NCI-H1105 (cell line): ENCODE measurements around the gene A1BG.
A peak's percentile ranks its signal among the peaks of the same experiment; 100 is the strongest.
"Not testable (repeated sequence)": the region's sequence is repeated elsewhere in the genome, so short reads cannot be mapped to it uniquely, and the experiment has no call there.

Source experiments
- DNase-seq: peaks from one replicate; lab custom pipeline; 2025; lab: John Stamatoyannopoulos, UW

The A1BG gene

DNA sequence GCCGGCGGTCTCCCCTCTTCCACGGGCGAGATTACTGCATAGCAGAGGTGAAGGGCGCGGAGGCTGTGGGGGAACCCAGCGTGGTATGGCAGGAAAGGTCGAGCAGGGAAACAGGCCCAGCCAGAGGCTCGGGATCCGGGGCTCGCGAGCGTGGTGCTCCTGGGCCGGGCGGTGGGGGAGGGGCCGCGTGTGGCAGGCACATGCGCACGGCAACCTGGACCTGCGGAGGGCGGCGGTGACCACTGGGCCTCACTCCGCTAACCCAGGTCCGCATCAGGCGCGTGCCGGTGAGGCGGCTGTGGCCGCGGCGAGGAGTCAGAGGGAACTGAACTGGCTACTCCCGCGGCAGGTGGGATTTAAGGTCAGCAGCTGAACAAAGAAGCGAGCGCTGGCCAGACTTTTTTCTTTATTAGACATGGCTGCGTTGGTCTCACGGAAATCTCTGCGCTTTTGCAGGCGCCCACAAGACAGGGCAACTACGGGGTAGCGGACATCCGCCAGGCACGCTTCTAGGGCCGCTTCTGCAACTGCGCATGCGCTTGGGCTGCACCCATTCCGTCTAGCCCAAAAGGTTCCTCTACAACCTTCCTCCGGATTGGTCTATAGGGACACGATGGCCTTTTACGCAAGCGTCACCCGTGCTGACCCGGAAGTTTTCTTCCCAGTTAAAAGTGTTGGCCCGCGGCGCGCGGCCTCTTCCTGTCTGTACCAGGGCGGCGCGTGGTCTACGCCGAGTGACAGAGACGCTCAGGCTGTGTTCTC lies 33.5 kb upstream of the A1BG start, which contains the start of gene RPS5:
RPS5 (plus strand) TSS at position 694 of the 762 bp plus-strand sequence. CDS start 869 bp downstream, outside the sequence.
- peak; percentile 93 for DNase-seq

DNA sequence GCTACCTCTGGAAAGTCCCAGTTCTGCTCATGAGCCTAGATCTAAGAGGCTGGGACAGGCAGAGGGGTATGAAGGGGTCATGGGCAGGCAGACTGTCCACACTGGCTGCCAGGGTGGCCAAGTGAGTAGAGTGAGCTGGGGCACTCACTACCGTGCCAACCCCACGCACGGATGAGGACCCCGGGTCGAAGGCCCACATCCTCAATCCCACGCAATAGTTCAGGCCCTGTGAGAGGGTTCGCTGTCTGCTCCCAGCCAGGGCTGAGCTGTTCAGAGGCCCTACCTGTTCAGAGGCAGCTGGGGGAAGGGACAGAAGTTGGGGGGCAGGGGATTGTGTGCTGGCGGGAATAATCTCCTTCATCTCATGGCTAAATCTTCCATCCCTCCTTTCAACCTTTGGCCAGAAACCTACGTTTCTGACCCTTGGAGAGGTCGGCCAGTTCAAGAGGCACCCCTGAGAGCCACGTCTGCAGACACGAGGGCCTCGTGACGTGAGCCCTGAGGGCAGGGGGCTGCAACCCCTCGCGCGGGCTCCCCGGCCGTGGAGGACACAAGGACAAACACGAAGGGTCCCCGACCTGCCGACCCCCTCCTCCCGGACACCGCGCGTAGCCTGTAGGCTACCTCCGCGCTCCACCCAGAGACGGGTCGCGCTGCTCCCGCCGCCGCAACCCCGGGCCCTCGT lies 32.7 kb upstream of the A1BG start:
- DNase-seq, result no peak

DNA sequence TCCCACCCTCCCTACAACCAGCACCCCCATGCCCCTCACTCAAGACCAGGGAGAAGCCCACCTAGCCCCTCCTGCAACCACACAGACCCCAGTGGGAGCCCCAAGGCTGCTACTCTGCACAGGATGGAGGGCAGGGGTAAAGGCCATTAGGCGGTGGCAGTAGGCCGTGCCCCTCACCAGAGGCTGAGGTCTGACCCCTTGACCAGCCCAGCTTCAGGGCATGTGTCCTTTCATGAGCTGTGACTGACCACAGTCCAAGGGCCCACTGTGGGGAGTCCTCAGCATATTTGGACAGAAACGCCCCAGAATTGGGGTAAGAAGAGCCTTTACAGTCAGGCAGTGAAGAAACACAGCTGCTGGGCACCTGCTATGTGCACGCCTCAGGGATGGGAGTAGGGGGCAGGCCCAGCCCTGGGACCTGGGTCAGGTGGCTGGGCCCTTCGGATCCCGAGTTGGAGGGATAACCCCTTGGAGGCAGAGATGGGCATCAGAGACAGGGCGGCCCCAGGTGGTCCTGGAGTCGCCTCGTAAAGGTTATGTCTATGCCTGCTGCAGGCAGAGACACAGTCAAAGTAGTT lies 32.1 kb upstream of the A1BG start:
- no peak for DNase-seq

DNA sequence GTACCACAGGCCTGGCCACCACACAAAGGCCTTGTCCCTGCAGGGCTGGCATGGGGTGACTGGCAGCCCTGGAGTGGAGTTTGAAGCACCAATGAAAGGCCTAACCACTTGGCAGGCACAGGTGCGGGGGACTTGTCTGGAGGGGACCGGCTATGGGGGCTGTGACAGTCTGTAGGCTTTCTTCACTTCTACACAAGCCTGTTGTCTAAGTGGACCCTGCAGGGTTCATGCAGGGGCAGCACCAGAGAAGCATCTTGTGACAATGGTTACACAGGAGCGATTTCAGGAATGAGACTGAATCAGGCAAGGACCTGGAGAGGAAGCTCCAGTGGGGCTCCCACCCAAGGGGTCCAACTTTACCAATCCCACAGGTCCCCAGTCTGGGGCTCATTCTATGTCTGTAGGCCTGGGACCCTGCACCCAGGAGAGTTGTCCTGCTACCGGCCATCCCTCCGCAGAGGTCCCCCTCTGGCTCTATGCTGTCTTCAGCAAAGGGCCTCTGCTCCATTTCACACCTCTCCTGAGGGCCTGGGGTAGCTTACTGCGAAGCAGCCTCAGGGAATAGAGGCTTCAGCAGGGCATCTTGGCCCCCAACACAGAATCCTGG lies 29.8 kb upstream of the A1BG start:
- no peak for DNase-seq

DNA sequence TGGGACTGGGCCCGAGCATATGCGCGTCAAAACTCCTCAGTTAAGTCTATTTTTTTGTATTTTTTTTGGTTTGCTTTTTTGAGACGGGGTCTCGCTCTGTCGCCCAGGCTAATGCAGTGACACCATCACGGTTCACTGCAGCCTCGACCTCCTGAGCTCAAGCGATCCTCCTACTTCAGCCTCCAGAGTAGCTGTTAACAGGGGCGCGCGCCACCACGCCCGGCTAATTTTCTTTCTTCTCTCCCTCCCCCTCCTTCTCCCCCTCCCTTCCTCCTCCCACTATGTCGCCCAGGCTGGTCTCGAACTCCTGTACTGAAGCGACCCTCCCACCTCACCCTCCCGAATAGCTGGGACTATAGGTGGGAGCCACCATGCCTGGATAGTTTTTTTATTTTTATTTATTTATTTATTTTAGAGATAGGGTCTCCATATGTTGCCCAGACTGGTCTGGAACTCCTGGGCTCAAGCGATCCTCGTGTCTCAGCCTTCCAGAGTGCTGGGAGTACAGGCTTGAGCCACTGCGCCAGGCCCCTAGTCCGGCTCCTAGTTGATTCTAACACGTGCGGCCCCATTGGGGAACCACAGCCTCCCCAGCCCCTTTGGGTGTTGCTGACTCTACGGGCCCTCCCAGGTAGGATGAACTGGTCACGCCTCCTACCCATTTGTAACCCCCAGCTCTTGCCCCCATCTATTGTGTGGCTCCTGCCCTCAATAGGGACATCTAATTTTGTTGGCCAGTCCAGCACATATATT lies 28.3 kb upstream of the A1BG start:
- DNase-seq, result no peak

DNA sequence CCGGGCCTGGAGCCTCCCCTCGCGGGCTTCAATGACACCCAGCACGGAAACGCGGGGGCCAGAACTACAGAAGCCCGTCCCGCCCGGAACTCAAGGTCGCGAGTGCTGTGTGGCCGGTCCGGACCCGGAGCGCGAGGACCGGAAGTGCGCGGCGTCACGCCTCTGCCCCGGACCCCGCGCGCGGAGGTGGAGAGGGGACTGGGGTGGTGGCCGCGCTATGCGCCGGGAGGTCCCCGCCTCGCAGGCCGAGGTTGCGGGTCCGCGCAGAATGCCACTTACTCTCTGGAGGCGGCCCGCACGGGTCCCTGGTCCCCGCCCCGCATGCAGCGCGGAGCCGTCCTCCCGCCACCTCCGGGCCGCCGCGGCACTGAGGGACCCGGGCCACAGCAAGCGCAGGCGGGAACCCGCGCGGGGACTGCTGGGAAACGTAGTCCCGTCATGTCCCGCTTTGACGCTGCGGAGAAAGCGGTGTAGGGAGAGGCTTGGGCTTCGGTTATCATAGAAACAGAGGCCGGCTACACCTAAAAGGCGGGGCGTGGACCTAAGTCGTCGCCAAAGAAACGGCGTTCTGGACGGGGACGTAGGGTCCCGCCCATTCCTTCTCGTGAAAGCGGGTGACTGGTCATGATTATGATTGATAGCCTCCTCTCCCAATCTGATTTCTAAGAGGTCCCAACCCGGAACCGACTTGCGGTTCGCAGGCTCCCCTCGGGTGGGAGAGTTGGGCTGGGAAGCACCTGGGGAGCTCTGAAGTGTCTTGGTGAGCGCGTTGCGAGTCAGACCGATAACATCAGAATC lies 27.6 kb upstream of the A1BG start, which contains the start of gene ZNF837:
ZNF837 (minus strand) TSS at position 369 of the 798 bp plus-strand sequence. CDS start 11,698 bp downstream, outside the sequence.
- DNase-seq, result peak; percentile 100

DNA sequence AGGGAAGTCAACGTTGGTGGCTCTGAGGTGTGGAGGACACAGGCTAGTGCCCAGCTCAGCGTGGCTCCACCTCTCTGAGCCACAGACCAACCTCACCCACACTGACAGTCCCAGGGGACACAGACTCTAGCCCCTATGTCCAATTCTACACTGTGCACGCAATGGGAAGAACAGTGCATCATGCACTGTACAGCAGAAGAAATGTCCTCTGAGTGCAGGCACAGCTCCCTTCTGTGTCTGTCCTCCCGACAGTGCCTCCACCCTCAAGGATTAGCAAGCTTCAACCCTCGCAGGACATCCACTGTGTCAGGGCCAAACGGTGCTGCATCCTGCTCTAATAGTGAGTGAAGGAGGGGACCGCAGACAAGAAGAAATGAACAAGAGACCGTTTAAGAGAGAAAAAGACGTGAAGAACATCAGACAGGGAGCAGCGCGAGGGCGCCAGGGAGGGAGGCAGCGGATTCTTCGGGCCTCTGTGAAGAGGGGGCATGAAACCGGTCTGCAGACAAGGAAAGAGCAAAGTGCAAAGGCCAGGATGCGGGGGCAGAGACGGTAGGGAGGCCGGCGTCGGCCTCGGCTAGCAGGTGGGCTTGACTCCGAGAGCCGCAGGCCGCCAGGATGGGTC lies 26.9 kb upstream of the A1BG start:
- DNase-seq, result no peak

DNA sequence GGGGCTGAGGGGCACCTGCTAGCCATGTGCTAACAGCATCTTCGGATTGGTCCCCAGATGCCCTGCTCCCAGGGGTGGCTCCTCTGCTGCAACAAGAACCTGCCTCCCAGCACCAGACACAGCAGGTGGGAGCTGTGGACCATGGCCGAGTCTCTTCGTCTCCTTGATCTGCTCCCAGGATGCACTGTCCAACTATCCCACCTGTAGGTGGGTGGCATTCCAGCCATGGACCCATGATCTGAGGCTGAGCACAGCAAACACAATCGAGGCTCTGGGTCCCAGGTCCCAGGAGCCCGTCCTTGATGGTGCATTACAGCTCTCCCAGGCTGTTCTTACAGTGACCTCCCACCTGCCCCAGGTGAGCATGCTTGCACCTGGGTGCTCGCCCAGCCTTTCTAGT lies 26.0 kb upstream of the A1BG start:
- no peak for DNase-seq

DNA sequence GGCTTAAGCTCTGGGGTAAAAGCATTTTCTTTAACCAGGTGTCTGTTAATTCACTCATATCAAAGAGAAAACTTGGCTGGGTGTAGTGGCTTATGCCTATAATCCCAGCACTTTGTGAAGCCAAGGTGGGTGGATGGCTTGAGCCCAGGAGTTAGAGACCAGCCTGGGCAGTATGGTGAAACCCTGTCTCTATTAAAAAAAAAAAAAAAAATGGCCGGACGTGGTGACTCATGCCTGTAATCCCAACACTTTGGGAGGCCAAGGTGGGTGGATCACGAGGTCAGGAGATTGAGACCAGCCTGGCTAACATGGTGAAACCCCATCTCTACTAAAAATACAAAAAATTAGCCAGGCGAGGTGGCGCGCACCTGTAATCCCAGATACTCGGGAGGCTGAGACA lies 23.4 kb upstream of the A1BG start:
- DNase-seq, result not testable (repeated sequence)

DNA sequence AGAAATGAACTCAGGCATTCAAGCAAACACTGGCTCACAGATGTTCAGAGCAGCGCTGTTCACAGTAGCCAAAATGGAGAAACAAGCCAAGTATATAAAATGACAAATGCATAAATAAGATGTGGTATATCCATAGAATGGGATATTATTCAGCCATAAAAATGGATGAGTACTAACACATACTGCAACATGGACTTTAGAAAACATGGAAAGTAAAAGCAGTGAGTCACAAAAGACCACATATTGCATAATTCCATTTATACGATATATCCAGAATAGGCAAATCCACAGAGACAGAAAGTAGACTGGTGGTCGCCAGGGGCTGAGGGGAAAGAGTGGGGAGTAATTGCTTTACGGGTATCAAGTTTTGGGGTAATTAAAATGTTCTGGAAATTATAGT lies 20.9 kb upstream of the A1BG start:
- DNase-seq, result no peak

DNA sequence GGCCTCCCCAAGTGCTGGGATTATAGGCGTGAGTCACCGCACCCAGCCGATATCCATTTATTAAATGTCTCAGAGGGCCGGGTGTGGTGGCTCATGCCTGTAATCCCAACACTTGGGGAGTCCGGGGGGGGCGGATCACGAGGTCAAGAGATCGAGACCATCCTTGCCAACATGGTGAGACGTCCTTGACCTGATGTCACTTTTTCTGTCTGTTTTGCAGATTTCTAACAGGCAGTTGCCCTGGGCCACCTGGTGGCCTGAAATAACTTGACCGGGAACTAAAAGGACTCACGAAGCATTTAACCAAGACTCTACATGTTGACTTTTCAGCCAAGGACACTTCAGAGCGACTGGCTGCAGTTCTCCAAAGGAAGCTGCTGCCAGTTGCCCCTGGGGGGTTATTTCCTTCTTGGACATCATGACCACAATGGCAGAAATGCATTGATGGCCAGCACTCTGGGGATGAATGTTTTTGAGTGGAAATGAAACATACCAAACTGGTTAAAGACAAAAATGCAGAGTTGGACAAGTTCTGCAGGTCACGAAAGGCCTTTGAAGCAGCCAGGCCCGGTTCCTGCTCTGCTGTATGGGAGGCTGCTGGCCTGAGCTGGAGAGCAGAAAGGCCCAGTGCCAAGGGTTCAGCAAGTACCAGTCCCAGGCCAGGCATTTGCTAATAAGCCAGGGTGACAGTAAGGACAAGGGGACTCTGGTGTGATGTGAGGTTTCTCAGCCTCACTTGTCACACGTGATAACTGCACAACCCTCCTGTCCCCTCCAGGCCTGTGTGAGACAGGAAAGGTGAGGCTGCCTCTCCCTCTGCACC lies 19.2 kb upstream of the A1BG start:
- DNase-seq, result no peak

DNA sequence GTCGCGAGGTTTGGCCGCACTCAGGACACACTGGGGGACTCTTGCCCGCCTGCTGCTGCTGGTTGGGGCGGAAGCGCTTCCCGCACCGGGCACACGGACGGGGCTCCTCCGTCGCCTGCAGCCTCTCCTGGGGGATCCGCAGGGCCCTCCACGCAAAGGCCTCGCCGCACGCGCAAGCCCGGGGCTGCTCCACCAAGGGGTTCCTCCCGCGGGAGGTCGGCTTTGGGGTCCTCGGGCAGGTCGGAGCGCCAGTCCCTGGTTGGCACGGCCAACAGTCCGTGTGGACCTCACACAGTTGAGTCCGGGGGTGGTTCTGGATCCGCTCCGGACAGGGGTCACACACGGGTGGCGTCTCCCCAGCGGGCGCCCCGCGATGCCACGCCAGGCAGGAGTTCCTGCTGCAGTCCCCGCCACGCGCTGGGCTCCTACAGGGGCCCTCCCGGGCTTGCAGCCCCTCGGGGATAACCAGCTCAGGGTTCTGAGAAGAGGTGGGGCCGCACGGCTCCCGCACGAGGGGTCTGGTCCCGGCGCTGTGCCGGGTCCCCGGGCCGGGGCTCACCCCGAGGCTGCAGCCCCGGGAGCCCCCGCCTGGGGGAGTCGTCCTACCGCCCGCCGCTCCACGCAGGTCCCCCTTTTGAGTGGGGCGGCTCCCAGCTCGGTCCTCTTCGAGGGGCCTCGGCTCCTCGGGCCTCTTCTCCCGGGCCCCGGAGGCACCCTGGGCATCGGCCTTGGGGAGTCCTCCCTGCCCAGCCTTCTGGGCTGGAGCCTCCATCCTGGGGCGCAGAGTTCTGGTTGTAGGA lies 15.5 kb upstream of the A1BG start:
- no peak for DNase-seq

DNA sequence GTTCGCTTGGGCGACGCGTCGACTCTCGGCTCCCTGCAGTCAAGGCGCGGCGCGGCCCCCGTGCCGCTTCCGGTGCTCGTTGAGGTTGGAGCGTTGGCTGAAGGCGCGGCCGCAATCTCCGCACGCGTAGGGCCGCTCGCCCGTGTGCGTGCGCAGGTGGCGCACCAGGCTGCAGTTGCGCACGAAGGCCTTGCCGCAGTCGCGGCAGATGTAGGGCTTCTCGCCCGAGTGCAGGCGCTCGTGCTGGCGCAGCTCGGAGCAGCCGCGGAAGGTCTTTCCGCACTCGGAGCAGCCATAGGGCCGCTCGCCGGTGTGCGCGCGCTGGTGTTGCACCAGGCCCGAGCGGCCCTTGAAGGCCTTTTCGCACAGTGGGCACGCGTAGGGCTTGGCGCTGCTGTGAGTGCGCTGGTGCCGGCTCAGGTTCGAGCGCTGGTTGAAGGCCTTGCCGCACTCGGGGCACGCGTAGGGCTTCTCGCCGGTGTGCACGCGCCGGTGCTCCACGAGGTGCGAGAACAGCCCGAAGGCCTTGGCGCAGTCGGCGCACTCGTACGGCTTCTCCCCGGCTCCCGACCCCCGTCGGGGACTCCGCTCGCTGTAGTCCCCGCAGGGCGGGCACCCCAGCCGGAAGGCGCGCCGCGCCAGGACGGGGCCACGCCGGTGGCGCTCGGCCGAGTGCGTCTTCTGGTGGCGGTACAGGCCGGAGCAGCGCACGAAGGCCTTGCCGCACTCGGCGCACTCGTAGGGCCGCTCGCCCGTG lies 14.6 kb upstream of the A1BG start:
- no peak for DNase-seq

DNA sequence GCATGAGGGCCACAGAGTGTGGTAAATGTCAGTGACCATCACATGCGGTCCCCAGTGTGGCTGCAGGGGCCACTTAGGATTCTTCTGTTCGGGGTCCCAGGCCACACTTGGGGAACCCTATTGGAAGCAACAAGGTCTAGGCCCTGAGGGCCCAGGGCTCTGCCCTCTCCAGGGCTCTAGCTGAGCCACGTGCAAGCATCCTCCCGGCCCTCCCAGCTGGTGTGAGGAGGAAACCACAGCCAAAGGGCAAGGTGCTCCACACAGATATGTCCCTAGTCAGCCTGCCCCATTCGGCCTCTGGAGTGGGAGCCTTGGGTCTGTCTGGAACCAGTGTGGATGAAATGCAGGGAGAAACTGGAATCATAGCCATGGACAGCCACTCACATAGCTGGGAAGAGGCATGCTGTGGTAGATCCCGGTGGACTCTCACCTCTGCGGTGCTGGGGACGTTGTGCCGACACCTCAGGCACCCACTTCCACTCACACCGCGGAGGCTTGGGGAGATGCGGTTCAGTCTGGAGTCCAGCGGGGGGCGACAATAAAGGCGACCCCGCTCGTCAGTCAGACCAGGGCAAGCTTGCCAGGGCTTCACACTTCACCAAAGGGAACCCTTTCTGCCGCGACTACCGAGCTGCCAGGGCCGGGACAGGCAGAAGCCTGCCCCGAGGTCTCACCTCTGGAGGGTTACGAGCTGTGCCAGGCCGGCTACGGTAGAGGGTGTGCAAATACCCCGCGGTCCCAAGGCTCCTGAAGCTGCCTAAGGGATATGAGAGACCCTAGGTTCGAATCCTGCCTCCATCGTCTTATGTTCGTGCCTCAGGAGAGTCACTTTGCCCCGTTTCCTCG lies 13.5 kb upstream of the A1BG start:
- DNase-seq, result no peak

DNA sequence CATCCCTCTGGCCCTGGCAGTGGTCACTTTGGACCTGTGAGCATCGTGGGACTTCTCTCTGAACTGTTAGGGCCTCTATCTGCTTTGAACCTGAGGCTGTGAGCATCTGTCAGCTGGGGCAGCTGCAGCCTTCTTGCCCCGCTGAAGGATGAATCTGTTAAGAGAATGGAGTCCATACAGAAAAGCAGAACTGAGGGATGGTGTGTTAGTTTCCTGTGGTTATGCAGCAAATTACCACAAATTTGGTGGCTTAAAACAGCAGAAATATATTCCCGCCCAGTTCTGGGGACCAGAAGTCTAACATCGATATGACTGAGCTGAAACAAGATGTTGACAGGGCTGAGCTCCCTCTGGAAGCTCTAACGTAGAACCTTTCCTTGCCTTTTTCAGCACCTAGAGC lies 10.9 kb upstream of the A1BG start:
- DNase-seq, result no peak

DNA sequence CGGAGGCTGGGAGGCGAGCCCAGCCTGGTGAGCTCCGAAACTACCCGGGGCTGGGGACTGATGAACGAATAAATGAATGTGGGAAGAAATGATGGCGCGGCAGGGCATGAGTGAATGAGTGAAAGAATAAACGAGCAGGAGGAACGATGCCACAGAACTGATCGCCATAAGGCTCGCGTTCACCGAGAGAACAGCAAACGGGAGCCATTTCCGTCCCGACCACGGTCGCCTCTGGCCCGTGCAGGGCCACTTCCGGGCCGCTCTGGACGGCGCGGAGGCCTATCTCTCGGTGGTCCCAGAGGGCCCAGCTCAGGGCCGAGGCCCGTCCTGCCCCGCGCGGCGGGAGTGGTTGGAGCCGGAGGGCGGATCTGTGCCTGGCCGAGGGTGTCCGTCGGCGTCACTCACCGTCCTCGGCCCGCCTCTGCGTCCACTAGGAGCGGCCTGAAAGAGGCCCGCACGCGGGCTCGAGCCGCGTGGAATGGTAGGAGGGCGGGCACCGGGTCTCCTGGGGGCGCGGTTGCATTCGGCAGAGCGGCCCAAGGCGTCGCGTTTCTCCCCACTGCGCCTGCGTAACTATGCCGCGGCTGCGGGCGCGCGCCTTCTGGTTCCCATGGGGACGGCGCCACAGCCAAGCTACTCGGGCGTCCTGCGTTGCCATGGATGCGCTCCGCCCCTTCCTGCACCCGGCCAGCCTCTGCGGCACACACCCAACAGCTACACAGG lies 9.1 kb upstream of the A1BG start, which contains the start of gene ZNF497:
ZNF497 (minus strand) TSS at position 480 of the 723 bp plus-strand sequence. CDS start 5,116 bp downstream, outside the sequence.
- DNase-seq, result peak; percentile 91
